GM10847 (cell line): ENCODE results near the gene NPEPPS.
"Not testable (repeated sequence)": the region's sequence is repeated elsewhere in the genome, so short reads cannot be mapped to it uniquely, and the experiment has no call there.

ENCODE experiments used
- POLR2A ChIP-seq: IDR thresholded peaks from 2 replicates; pipeline ENCODE4 v1.6.1; 2011; ENCODE audit not compliant: insufficient read length; ENCODE audit errors: extremely low read depth

The NPEPPS gene

GRCh38 chr17:47530557-47531232, at the start of gene NPEPPS:
Gene NPEPPS (plus strand): TSS chr17:47531108. CDS start chr17:47531301, 193 bp downstream.
- TF ChIP-seq POLR2A: not testable (repeated sequence)

DNA sequence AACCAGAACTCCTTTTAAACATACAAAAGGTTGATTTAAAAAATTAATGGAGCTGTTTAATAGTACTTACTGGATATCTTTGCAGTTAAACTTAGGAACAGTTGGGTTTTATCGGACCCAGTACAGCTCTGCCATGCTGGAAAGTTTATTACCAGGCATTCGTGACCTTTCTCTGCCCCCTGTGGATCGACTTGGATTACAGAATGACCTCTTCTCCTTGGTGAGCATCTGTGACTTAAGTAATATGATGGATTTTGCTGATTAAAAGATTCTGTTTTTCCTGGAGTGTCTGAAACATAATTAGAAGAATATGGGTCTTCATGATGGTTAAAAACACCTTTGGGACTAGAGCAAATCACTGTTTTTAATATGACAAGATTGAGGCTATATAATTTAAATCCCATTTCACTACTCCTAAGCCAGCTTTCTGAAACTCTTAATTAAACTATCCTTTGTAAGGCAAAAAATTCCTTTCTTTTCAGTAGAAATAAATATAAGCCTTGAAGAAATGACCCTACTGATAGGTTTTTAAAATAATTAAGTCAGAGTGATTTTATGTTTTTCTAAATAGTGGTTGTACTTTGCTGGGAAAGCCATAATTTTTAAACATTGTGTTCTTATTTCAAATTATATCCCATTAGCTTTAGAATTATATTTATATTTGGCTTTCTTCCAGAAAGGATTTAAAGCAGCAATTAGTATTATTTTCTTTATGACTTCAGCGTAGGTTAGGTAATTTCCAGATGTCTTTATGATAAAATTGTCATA, 73.1 kb downstream of the NPEPPS start:
- no peak for TF ChIP-seq POLR2A

- no peak for TF ChIP-seq POLR2A
Observed at GRCh38 chr17:47604598-47604927, 73.7 kb downstream of the NPEPPS start.

DNA sequence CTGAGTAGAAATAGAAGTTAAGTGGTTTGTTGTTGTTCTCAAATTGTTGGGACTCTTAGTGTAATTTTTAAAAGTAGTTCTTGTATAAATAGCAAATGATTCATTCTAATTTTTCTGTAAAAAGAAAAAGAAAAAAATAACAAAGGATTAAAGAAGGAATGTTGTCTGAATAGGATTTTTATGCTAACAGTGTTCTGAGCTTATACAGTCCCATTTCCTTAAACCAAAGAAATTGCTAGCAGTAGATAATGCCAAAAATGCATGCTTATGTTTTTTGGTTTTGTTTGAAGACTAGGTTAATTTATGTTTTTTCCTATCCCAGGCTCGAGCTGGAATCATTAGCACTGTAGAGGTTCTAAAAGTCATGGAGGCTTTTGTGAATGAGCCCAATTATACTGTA, 74.1 kb downstream of the NPEPPS start:
- no peak for TF ChIP-seq POLR2A

- TF ChIP-seq POLR2A: no peak
Observed at GRCh38 chr17:47607481-47607880, 76.6 kb downstream of the NPEPPS start.

- no peak for TF ChIP-seq POLR2A
Observed at GRCh38 chr17:47611372-47612350, 80.8 kb downstream of the NPEPPS start.

GRCh38 chr17:47615766-47616424, 85.0 kb downstream of the NPEPPS start:
- no peak for TF ChIP-seq POLR2A

- TF ChIP-seq POLR2A: no peak
Observed at GRCh38 chr17:47618410-47618809, 87.5 kb downstream of the NPEPPS start.

GRCh38 chr17:47620503-47621245, 89.8 kb downstream of the NPEPPS start:
- no peak for TF ChIP-seq POLR2A

GRCh38 chr17:47621293-47622179, 90.6 kb downstream of the NPEPPS start:
- TF ChIP-seq POLR2A: no peak

DNA sequence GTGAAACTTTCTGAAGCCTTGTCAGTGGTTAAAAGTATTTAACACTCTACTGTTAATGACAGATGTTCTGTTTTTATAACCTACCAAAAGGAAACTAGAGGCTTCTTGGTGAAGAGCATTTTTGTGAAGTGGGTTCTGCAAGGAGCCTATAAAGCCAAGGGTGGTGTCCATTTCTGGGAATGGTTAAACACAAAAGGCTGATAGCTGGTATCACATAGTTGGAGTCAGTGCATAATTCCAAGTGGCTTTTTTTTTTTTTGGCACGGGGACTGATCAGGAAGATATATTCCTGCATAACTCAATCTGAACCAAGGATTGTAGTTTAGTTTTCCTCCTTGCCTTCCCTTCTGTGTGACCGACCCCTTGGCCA, 91.3 kb downstream of the NPEPPS start:
- TF ChIP-seq POLR2A: no peak

DNA sequence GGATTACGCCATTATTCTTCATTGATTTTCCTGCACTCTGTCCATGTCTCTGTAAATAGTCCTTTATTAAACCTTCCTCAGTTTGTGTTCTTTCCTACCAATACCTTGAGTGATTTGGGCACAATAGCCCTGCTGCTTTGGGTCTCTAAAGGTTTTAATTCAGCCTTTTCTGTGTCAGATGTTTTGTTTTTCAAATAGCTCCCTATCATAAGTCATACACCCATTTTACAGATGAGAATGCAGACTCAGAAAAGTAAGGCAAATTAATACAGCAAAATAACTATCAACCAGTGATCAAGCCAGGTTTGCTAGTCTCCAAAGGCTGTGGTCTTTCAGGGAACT, 93.8 kb downstream of the NPEPPS start:
- TF ChIP-seq POLR2A: no peak

DNA sequence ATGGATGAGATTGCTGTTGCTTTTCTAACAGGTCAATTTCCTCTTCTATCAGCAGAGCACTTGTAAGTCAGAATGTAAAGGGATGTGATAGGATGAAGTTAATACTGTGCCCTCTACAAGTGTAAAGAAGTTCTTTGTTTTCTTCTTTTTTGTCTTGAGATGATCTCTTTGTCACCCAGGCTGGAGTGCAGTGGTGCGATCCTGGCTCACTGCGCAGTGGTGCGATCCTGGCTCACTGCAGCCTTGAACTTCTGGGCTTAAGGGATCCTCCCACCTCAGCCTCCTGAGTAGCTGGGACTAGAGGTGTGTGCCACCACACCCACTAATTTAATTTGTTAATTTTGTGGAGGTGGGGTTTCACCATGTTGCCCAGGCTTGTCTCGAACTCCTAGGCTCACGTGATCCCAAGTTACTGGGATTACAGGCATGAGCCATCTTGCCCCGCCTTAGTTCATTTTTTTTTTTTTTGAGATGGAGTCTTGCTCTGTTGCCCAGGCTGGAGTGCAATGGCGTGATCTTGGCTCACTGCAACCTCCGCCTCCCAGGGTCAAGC, 97.2 kb downstream of the NPEPPS start:
- no peak for TF ChIP-seq POLR2A
